Activated T-cell treated with anti-CD3 and anti-CD28 coated beads for 1 hour (primary cell): Measurements from ENCODE around the gene PXDN.
"Not testable (repeated sequence)": the region's sequence is repeated elsewhere in the genome, so short reads cannot be mapped to it uniquely, and the experiment has no call there.

Experiments used
- DNase-seq: peaks from one replicate; pipeline ENCODE4 v3.0.0-alpha.2; 2020; ENCODE audit warnings: low read depth

Gene PXDN

GRCh38 chr2:1741851-1742250, 2.5 kb downstream of the PXDN start:
- no peak for DNase-seq

GRCh38 chr2:1740716-1741589, 3.4 kb downstream of the PXDN start:
- no peak for DNase-seq

- no peak for DNase-seq
Observed at GRCh38 chr2:1739961-1740715, 4.2 kb downstream of the PXDN start.

- no peak for DNase-seq
Observed at GRCh38 chr2:1739322-1739957, 4.9 kb downstream of the PXDN start.

- no peak for DNase-seq
Observed at GRCh38 chr2:1738646-1739302, 5.5 kb downstream of the PXDN start.

- no peak for DNase-seq
Observed at GRCh38 chr2:1738163-1738562, 6.2 kb downstream of the PXDN start.

GRCh38 chr2:1736997-1737480, 7.3 kb downstream of the PXDN start:
- no peak for DNase-seq

GRCh38 chr2:1736045-1736444, 8.3 kb downstream of the PXDN start:
- no peak for DNase-seq

- not testable (repeated sequence) for DNase-seq
Observed at GRCh38 chr2:1733298-1733697, 11.0 kb downstream of the PXDN start.

GRCh38 chr2:1731963-1732768, 12.1 kb downstream of the PXDN start:
- DNase-seq = no peak

GRCh38 chr2:1731447-1731962, 12.8 kb downstream of the PXDN start:
- no peak for DNase-seq

- DNase-seq = no peak
Observed at GRCh38 chr2:1730015-1730927, 14.0 kb downstream of the PXDN start.

GRCh38 chr2:1729242-1729641, 15.1 kb downstream of the PXDN start:
- no peak for DNase-seq

GRCh38 chr2:1728821-1729220, 15.5 kb downstream of the PXDN start:
- no peak for DNase-seq

- DNase-seq = no peak
Observed at GRCh38 chr2:1727796-1728474, 16.4 kb downstream of the PXDN start.

GRCh38 chr2:1727101-1727771, 17.1 kb downstream of the PXDN start:
- DNase-seq = no peak

GRCh38 chr2:1726558-1726957, 17.8 kb downstream of the PXDN start:
- no peak for DNase-seq

- not testable (repeated sequence) for DNase-seq
Observed at GRCh38 chr2:1724351-1724750, 20.0 kb downstream of the PXDN start.
